Metanephros (tissue), 2 donors: ENCODE results near the gene COX5B. TPM values are rescaled to one million over a fixed set of nuclear protein-coding genes. Genes with fewer than 3 reads are reported as not detected.

Experiments
- small RNA-seq: library from RNA; depleted of rRNA; stranded (forward); fragments of <200 nt; gene quantifications from one replicate; pipeline ENCODE3, GENCODE V24; 2014; ENCODE audit warnings: low replicate concordance
- total RNA-seq: library from RNA; depleted of rRNA; stranded (reverse); fragments of >200 nt; gene quantifications from one replicate; pipeline ENCODE4 v1.2.3, GENCODE V29; 2014

COX5B gene, protein sequence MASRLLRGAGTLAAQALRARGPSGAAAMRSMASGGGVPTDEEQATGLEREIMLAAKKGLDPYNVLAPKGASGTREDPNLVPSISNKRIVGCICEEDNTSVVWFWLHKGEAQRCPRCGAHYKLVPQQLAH
- total RNA-seq, result 272 TPM

DNA sequence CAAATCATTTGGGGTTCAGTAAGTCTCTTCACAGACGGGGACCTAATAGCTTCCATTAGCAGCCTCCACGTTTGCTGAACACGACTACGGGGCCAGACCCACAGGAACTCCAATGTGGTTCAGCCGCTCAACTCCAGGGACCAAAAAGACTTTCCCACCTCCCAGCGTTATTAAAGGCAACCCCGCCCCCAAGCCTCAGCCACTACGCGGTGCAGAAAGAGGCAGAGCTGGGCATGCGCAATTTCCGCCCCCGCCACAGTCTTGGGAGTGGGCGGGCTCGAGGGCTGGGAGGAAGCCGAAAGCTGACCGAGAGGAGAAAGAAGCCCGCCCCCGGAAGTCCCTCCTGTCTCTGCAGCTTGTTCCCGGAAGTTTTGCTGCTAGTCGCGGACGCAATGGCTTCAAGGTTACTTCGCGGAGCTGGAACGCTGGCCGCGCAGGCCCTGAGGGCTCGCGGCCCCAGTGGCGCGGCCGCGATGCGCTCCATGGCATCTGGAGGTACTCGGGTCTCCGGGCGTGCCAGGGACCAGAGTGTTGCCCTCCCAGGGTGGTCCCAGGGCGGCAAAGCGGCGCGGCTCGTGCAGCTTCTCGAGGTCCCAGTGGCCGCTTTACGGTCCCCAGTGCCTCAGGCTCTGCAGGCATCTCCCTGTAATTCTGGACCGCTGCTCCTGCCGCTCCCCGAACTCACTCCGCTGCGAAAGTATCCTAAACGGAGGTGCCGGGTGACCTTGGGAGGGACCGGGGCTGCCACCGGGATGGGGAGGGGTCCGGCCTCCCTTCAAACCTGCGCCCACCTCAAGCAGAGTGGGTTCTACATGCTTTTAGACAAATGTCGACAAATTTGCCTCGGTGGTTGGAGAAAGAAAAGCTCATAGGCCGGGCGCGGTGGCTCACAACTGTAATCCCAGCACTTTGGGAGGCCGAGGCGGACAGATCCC lies at the start of gene COX5B:
Gene COX5B, plus strand, starts transcription at position 368 of the 935 bp plus-strand sequence. Its CDS starts 25 bp downstream, at position 393.

DNA sequence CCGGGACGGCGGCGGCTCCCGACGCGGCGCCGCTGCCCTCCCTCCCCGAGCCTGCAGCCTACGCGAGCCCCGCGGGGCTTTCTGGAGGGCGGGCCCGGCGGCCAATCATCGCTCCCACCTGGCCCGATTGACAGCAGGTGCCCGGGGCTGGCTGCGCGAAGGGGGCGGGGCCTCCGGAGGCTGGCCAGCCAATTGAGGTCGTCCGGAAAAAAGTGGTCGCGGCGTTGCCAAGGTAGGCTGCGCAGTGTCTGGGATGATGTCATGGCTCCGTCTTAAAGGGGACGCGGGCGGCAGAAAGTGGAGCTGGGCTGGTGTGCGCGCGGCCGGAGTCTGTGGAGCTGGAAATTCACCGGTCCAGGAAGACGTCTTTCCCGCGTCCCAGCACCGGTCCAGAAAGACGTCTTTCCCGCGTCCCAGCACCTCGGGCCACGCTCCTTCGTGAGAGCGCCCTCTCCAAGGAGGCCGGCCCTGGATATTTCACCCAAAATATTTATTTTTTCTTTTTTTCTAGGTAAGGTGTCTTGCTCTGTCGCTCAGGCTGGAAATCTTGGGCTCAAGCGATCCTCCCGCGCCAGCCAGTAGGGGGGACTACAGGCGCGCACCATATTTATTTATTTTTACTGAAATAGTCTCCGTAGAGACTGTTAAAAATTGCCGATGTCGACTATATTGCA lies 18.2 kb downstream of the COX5B start, which contains the start of gene ACTR1B:
Gene ACTR1B, minus strand, starts transcription at position 83 of the 674 bp plus-strand sequence. CDS start 154 bp downstream, outside the sequence.

DNA sequence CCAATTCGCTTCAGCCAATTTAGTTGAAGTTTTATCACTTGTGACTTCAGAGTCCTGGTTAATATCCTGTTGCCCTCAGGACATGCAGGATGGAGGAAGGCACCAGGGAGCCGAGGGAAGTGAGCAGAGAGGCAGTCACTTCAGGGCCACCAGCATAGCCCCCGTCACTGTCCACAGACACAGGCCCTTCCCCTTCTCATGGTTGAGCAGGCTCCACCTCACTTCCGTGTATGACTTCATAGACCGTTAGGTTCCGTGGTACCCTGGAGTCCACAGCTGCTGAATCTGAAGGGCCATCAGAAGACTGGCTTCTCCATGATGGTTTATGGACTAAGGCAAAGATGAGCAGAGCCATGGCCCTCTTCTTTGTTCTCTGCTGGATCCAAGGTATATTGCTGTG lies 23.6 kb downstream of the COX5B start, which contains the start of gene C2orf92:
Gene C2orf92, plus strand, starts transcription at position 266 of the 400 bp plus-strand sequence. Its CDS starts 76 bp downstream, at position 342.

Small RNA genes lying within 50 kb of the gene (small RNA-seq; reads per million reads assigned to genes)
- gene RNU4-8P, result not detected

Other genes starting within 250 kb of the COX5B start
- gene ANKRD36B, start 56.2 kb upstream of the COX5B start, total RNA-seq, result 75.7 TPM
- gene ACTR1B, start 18.0 kb downstream of the COX5B start, total RNA-seq, result 52.1 TPM
- gene C2orf92, start 23.7 kb downstream of the COX5B start, total RNA-seq, result 8.4 TPM
- gene ZAP70, start 67.5 kb downstream of the COX5B start, total RNA-seq, result 4.3 TPM